AG20443 (cell line): ENCODE measurements around the gene SLC1A7.

Source experiments
- DNase-seq: peaks from one replicate; pipeline ENCODE4 v3.0.0; 2012; ENCODE audit warnings: low spot score, mixed read lengths

The SLC1A7 gene

DNA sequence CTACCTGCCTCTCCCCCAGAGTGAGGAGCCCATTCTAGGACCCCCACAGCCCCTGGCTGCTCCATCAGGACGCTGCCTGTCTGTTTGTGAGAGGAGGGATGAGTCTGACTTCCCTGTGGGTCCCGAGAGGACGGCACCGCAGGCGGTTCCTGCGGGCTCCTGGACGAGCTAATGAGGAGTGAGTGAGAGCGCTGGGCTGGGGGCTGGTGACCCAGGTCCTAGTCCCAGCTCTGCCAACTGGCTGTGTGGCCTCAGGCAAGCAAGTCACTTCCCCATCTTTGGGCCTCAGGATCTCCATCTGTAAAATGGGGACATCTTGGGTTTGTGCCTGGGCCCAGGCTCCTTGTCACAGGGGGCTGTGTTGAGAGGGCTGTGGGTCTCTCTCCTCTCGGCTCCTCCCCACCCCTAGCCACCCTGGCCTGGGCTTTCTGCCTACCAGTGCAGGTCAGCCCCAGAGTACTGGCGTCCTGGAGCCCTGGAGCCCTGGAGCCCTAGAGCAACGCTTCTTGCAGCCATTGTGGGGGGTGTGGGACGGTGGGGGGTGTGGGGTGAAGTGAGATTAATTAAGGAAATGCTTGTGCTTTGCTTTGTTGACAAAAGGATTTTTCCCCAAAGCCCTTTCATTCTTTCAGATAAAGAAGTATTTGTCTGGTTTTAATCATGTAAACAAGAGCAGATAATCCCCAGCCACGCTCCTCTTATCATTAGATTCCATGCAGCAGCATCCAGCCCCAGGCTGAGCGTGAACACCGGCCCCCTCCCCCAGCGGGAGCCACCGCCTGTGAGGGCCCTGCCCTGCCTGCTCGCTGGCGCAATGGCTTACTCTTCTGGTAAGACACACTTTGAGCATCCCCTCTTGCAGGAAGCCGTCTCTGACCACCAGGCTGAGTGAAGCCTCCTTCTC is 26.8 kb downstream of the SLC1A7 start:
- no peak for DNase-seq

DNA sequence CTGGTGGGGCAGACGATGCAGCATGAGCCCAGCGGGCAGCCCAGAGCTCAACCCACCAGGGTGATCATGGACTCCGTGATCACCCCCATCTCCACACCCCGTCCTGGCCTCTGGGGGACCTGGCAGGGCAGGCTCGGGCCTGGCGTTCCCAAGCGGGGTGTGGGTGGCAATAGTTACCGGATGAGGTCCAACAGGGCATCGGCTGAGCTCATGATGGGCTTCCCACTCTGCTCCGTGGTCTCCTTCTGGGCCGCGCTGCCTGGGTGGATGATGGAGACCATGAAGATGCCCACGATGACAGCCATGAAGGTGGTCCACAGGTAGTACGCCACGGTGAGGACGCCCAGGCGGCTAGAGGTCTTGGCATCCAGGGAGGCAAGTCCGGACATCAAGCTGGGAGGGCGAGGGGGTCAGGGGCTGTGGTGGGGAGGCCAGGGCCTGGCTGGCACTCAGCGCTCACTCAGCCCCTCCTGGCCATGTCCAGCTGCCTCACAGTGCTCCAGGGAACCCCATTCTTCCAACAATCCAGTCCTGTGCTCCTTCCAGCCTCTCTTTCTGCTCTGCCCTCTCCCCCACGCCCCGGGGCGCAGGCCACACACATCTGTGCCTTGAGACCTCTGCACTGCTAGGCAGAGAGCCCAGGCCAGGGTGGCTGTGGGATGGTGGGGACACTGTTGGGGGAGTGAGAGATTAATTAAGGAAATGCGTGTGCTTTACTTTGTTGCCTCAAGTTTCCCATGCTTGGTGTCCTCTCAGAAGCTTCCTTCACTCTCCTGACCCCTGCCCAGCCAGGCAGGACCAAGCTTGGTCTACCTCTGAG is 27.6 kb downstream of the SLC1A7 start:
- no peak for DNase-seq

- DNase-seq: no peak
Measured at GRCh38 chr1:53114090-53114489, 28.3 kb downstream of the SLC1A7 start.

GRCh38 chr1:53112861-53113260 is 29.6 kb downstream of the SLC1A7 start:
- no peak for DNase-seq

DNA sequence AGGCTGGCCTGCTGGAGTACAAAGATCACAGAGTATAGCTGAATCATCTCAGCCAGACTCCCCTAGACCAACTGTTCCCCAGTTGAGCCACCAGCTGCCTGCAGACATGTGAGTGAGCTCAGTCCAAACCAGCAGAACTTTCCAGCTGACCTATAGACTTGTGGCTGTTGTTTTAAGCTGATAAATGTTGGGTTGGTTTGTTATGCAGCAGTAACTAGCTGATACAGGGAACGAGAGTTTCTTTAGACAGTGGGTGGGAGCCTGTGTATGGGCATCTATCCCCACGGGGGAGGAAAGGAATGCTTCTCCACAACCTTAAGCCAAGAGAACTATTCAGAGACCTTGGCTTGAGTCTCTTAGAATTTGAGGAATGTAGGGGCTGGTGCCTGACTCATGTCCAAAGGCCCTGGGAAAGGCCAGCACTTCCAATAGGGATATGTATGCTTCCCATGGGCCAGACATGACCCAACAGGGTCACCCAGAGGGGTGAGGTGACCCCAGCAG is 30.1 kb downstream of the SLC1A7 start:
- DNase-seq: peak; percentile 82

- no peak for DNase-seq
Measured at GRCh38 chr1:53111693-53112092, 30.7 kb downstream of the SLC1A7 start.

- DNase-seq: no peak
Measured at GRCh38 chr1:53111073-53111556, 31.3 kb downstream of the SLC1A7 start.

GRCh38 chr1:53110370-53111072 is 31.9 kb downstream of the SLC1A7 start:
- DNase-seq: peak; percentile 58

- peak; percentile 61 for DNase-seq
Measured at GRCh38 chr1:53108646-53109580, 33.5 kb downstream of the SLC1A7 start.

DNA sequence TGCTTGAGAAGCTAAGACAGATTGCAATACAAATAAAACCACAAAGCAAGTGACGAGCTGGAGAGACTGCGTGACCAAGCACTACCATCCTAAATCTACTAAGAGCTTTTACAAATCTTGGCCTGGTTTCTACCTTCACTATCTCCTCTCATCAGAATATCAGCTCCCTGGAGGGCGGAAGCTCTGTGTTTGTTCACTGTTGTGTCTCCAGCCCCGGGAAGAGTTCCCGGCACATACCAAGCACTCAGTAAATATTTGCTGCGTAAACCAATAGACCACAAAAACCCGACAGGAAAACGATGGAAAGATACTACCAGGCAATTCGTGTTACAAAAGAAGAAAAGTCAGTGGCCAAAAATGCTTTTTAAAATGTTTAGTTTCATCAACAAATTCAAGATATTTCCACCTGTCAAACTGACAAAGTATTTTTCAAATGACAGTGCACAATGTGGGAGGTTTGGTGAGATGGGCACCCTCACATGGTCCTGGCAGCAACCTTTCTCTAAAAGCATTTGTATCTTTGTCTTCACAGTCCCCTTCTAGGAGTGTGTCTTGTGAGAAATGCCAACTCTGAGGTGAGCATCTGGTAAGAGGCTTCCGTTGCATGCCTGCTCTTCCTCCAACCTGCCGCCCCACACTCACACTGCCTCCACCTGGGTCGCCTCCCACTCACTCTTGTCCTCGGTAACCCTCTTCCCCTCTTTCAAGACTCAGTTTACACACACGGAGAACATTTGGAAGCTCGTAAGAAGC is 34.7 kb downstream of the SLC1A7 start:
- peak; percentile 76 for DNase-seq

GRCh38 chr1:53107090-53107489 is 35.3 kb downstream of the SLC1A7 start:
- DNase-seq: no peak

DNA sequence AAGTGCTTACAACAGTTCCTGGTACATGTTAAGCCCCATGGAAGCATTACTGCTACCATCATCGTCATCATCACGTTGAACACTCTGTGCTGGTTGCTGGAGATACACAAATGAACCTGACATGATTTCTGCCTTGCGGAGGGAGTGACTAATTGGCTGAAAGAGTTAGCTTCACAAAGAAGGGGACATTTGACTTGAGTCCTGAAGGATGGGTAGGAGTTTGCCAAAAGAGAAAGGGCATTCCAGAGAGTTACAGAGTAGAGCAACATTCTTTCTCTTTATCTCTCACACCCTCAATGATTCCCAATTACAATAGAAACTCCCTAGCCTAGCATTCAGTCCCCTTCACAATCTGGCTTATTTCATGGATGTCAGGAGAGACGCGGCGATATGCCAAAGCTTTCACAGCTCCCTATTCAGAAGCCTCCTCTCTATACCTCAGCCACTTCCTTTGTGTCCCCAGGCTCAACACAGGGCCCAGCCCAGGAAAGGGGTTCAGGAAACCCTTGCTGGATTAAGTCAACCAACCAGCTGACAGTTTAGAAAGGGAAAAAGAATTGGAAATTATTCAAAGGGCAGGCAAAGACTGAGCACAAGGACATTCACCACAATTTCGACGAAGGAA is 38.0 kb downstream of the SLC1A7 start:
- DNase-seq: no peak

DNA sequence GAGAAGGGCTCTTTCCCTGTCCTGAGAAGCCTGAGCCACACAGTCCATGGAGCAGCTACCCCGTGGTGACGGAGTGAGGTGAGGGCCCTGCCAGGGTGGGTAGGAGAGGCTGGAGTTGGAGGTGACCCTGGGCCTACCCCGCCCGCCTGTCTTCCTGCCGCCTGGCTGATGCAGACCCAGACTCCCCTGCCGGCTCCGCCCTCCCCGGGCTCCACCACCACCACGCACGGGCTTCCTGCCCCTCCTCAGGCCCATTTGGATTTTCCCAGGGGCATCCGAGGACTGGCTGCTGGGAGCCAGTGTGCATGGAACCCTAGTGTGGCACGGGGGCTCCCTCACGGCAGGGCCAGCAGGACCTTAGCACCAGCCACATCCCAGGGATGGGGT is 47.9 kb downstream of the SLC1A7 start:
- DNase-seq: no peak

GRCh38 chr1:53093778-53094532 is 48.5 kb downstream of the SLC1A7 start:
- DNase-seq: no peak

DNA sequence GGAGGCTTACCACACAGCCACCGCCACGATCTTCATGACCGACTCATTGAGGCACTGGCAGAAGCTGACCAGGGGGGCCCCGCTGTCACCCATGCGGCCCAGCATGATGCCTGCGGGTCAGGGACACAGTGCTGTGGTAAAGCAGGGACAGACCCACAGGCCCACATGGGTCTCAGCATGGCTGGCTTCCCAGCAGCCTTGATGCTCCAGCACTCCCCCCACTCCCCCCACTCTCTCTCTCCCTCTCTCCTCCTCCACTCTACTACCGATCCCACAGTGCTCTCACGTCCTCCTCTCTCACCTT is 49.0 kb downstream of the SLC1A7 start:
- no peak for DNase-seq

- DNase-seq: no peak
Measured at GRCh38 chr1:53092659-53093450, 49.6 kb downstream of the SLC1A7 start.

- DNase-seq: peak; percentile 50
Measured at GRCh38 chr1:53091841-53092645, 50.4 kb downstream of the SLC1A7 start.
